ENCODE results near the gene OXER1. TPM values are rescaled to one million over a fixed set of nuclear protein-coding genes. Genes with fewer than 3 reads are reported as not detected.

The OXER1 gene
- total and polyA plus RNA-seq, 4 donors: 2.2 to 8.1 (median 6.7) TPM

GRCh38 chr2:42768706-42769256 lies 4.8 kb upstream of the OXER1 start:
- peaks cover 2 to 14% (median 7%) of the 10 kb centered on the region in 4 donors for H3K36me3 ChIP-seq (ENCODE audit: control insufficient read depth in 4 of 4, insufficient read depth in 3 of 4, low read depth in 1 of 4, low read length in 3 of 4)
- TF ChIP-seq CTCF (IDR thresholded peaks at IDR 0.05; ENCODE audit: low read depth, low read length, missing input control) (no peak), TAF1 (conservative IDR thresholded peaks at IDR 0.05) (no peak), EGR1 (IDR thresholded peaks at IDR 0.05; ENCODE audit: low read depth in 2 of 2) (no peak), RXRA (IDR thresholded peaks at IDR 0.05) (no peak), JUND (IDR thresholded peaks at IDR 0.05) (no peak), YY1 (IDR thresholded peaks at IDR 0.05) (no peak), RAD21 (IDR thresholded peaks at IDR 0.05) (no peak), FOXA2 (IDR thresholded peaks at IDR 0.05) (no peak), GABPA (IDR thresholded peaks at IDR 0.05 in 1 of 2, conservative IDR thresholded peaks at IDR 0.05 in 1 of 2) (no peak), REST (IDR thresholded peaks at IDR 0.05) (no peak), MAX (IDR thresholded peaks at IDR 0.05) (no peak), NR2F2 (IDR thresholded peaks at IDR 0.05) (no peak), HNF4G (IDR thresholded peaks at IDR 0.05) (no peak), ZBTB33 (IDR thresholded peaks at IDR 0.05) (no peak), ATF3 (IDR thresholded peaks at IDR 0.05) (no peak), HNF4A (conservative IDR thresholded peaks at IDR 0.05) (no peak), SP1 (IDR thresholded peaks at IDR 0.05) (no peak), FOXA1 (IDR thresholded peaks at IDR 0.05) (no peak)

More at GRCh38 chr2:42768706-42769256, 4.8 kb upstream of the OXER1 start:
- no peak overlapping the region for H3K9ac ChIP-seq (ENCODE audit: low read depth in 1 of 2, low read length in 2 of 2)
- 58% methylated on average over 3 of the region's 3 CpGs for WGBS
- H3K27ac ChIP-seq (ENCODE audit: low read depth in 1 of 2, low read length in 2 of 2): no peak overlapping the region
- peaks cover 0 to 4% (median under 1%) of the 10 kb centered on the region in 4 donors for H3K4me1 ChIP-seq (ENCODE audit: control insufficient read depth in 4 of 4, insufficient read depth in 4 of 4, low read length in 3 of 4)
- no peak overlapping the region for H3K4me3 ChIP-seq (ENCODE audit: low read depth in 1 of 3, low read length in 3 of 3)
- no peaks in the 10 kb centered on the region for H3K27me3 ChIP-seq (ENCODE audit: control insufficient read depth in 4 of 4, insufficient read depth in 4 of 4, low read length in 3 of 4)
- no peak for DNase-seq (ENCODE audit: low spot score)
- H3K9me3 ChIP-seq (ENCODE audit: control insufficient read depth in 4 of 4, low read length in 3 of 4): no peaks in the 10 kb centered on the region

Measured in liver (tissue), 9 donors.